NCI-H2107 treated with DMSO at 0.1 percent for 48 hours (cell line): ENCODE data around the gene TBP.

Source experiments
- DNase-seq: peaks from one replicate; lab custom pipeline; 2025; ENCODE audit not compliant: unreplicated experiment; lab: John Stamatoyannopoulos, UW

Gene TBP

GRCh38 chr6:170533792-170534191, 20.4 kb upstream of the TBP start:
- no peak for DNase-seq

DNA sequence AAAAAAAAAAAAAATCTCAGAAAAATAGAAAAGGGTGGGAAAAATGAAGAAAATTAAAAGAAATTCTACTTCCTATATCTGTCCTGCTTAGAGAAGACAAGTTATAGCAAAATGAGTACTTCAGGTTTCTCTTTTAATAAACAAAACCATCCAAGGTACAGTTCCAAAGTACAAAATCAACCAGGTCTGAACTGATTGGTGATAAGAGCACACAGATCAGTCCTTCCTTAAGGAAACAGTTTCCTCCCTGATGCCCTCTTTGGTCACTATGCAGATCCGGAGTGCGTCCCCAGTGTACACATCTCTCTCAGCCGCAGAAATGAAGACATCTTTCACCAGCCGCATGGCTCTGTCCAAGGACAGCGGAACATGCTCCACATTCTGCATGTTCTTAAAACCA, 19.2 kb upstream of the TBP start:
- DNase-seq: no peak

- no peak for DNase-seq
Observed at GRCh38 chr6:170536671-170537070, 17.5 kb upstream of the TBP start.

DNA sequence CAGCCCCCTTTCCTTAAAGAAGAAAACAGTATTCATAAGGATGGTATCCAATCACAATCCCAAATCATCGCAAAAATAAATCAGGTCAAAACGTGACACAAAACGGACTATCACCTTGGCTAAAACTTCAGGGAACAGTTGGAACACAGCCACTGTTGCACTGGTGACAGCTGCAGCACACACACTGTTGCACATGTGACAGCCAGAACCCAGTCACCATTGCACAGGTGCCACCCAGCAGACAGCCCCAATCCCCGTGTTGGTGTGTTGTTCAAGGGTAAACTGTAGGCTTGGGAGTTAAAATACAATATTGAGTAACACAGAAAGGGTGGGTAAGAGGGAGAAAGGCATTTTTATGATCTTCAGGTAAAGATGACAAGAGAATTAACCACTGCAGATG, 16.8 kb upstream of the TBP start:
- DNase-seq: no peak

DNA sequence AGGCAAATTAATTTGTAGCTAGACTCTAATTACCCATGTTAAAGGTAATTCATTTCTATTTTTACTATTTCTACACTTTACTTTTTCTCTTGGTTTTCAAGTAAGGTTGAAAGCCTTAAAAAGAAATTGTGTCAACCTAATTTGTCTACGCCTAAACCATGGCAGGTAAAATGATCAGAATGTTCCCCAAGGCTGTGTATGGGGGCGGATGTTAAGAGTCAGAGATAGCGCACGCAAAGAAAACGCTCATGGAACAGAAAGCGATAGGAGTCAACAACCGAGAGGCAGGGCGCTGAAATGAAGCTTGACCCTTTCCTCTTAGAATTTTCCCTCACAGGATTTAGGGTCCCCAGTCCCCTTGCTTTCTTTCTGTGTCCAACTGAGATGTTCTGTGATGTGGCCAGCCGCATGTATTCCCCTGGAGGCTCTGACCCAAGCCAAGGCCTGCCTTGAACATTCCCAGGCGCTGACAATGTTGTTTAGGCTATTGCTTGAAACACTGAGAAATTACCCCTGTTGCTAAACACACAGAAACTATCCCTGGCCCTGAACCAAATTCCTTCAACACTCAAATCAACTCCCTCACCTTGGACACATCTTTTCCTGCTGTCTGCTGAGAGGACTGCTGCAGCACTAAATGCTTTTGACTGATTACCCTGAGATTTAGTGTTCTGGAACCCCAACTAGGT, 12.0 kb upstream of the TBP start:
- DNase-seq: no peak

- peak; percentile 92 for DNase-seq
Observed at GRCh38 chr6:170545405-170545804, 8.8 kb upstream of the TBP start.

DNA sequence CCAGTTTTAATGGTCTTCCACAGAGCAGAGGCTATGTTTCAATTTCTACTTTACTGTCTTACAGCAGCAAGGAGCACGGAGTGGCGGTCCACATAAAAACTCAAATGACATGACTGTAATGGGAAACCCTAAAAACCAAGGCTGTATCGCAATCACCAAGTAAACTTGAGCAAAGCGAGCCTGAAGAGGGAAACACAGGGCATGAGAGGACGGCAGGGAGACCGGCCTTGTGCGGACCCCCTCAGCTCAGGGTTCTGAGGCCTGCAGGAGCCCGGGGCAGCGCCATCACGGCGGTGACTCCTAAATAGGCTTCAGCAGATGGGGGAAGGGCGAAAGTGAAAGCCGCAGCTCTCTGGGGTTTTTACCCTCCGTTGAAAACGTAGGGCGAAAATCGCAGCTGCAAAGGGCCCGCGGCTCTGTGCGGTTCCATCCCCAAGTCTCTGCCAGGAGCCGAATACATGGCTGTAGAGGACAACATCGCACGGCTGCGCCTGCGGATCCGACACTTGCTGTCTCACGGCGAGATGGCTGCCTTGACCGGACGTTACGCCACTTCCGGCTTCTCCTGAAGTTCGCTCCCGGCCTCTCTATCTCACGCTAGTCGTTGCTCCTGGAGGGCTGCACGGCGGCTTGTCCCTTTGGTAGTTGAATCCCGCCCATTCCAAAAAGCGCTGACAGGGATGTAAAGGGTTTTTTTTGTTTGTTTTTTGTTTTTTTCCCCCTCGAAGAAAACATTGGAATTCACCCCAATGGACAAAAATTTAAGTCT, 1.2 kb upstream of the TBP start, which contains the start of gene PSMB1:
TSS of gene PSMB1 (minus strand) at position 543 of the 769 bp plus-strand sequence. CDS start at position 478, 65 bp downstream.
- peak; percentile 90 for DNase-seq

DNA sequence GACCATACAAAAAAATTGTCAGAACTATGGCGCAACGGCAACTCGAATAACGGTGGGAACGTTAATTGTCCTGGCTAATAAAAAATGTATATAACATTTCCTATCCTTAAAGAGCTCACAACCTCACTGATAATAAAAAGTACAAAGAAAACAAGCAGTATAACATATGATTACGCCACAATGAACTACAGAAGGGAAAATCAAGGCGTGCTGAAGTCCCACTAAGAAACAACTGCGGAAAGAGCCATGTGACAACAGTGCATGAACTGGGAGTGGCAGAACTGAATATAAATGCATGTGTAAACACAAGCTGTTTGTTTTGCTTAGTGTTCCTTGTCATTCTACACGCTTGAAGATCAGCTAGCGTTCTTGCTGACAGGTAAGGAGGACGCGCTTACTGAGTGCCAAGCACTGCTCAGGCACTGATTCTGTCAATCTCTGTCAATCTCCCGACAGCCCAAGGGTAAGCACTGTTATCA, 596 bp upstream of the TBP start:
- peak; percentile 36 for DNase-seq

DNA sequence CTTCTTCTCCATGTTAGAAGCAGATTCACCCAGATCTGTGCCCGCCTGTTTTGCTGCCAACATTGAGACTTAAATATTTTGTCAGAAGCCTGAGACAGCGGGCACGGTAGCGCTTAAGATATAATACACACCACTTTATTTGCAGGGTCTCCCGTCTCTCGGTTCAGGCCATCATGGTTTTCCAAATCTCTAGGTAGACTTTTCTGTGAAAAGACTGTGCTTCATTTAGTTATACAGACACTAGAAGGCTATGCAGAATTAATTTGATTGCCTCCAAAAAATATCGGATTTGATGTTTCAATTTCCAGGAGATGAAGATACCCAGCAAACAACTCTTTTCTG, 598 bp downstream of the TBP start:
- DNase-seq: no peak

DNA sequence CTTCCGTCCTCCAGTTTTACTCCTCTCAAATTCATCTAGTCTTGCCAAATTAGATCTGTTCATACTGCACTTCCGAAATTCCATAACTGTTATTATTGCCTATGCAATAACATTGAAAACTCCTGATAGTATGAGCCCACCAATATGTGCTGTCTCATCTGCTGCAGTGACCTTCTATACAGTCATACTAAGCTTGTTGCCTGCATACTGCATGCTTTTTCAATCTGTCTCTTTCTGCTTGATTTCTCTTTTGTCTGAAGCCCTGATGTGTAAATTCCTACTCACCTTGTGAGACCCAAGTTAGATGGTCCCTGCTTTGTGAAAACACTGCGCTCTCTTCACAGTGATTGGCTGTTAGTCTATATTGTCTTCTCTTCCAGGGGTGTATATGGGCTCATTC, 1.1 kb downstream of the TBP start:
- no peak for DNase-seq

DNA sequence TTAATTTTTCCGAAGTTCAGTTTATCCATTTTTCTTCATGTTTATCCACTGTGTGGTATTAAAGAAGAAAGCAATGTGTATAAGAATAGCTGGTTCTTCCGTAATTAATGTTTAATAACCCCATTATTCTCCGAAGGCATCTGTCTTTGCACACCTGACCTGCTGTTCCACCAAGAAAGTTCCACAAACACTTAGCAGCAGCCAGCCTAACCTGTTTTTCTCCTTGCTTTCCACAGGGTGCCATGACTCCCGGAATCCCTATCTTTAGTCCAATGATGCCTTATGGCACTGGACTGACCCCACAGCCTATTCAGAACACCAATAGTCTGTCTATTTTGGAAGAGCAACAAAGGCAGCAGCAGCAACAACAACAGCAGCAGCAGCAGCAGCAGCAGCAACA, 7.4 kb downstream of the TBP start:
- DNase-seq: no peak

GRCh38 chr6:170564936-170565530, 10.9 kb downstream of the TBP start:
- no peak for DNase-seq

GRCh38 chr6:170572704-170573466, 18.7 kb downstream of the TBP start:
- DNase-seq: no peak

- DNase-seq: no peak
Observed at GRCh38 chr6:170575250-170575649, 21.1 kb downstream of the TBP start.

GRCh38 chr6:170578909-170579308, 24.7 kb downstream of the TBP start:
- DNase-seq: no peak

DNA sequence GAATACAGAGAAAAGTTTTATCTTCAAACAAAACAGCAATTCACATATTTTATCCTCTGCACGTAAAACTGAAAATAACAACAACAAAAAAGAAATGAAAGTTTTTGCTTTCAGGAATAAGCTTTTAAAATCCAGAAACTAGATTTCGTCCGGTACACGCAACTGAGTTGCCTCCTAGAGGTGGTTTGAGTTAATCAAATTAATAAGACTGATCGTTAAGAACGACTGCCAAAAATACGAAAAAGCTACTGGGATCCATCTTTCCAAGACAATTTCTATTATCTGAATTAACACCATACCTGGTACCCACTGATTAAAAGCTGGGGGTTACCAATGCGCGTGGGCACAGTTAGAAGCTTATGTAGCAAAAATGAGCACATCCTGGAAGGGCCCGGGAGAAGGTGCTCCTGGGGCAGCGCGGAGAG, 29.6 kb downstream of the TBP start:
- no peak for DNase-seq

- peak; percentile 77 for DNase-seq
Observed at GRCh38 chr6:170584181-170584953, 30.2 kb downstream of the TBP start, which contains the start of gene PDCD2. TSS of gene PDCD2 (minus strand) at chr6:170584637. CDS start at chr6:170584581, 56 bp downstream.

DNA sequence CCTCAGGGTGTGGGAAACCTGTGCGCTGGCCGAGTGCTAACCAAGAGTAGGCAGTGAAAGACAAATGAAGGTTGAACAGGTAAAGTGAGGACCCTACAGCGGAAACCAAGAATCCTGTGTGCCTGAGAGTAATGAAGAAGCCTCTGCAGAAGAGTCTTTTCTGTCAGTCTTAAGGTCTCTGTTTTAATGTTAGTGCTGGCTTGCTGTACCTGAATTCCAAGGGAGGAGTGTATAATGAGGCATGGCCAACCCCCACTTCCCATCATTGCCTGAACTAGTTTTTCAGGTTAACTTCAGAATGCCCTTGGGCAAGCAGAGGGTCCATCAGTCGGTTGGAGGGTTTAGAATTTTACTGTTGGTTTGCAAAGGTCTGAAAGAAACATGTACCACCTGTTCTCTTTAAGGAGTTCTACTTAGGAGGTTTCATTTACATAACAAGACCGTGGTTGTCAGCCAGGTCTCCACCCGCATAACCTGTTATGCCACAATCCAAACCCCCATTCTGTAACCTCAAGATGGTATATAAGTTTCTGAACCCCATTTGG, 30.9 kb downstream of the TBP start:
- peak; percentile 45 for DNase-seq

DNA sequence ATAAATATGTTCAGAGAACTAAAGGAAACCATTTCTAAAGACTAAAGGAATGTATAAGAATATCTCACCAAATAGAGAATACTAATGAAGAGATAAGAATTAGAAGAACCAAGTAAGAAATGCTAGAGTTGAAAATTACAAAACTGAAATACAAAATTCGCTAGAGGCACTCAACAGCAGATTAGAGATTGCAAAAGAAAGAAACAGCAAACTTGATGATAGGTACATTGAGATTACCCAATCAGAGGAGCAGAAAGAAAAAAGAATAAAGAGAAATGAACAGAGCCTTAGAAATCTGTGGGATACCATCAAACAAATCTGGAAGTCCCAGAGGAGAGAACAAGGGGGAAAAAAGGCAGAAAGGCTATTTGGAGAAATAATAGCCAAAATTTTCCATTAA, 36.6 kb downstream of the TBP start:
- DNase-seq: no peak

DNA sequence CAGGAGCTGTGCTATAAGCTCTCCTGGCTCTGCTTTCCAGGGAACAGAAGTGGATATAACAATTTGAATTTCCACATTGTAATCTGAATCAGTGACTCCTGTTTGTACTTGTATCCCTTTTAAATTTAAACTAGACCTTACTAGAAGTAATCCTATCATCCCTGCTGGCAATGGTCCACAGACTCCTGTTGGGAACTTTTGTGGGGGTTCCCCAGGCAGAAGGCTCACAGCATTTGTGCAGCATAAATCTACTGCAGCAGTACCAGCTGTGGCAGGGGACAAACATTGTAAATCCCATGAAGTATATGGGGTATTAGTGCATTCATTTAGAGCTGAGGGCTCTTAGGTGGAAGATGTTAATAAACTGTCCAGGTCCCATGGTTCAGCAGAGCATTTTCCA, 42.3 kb downstream of the TBP start:
- no peak for DNase-seq
